Activated CD4-positive, alpha-beta T cell treated with anti-CD3 and anti-CD28 coated beads, Interleukin-2, Interleukin-6, amounts not matched to agents 100 ng/mL and 50 ng/mL, durations not matched to agents 16 hours and 8 hours (primary cell): ENCODE measurements around the gene SUOX.
"Not testable (repeated sequence)": the region's sequence is repeated elsewhere in the genome, so short reads cannot be mapped to it uniquely, and the experiment has no call there.

Experiments used
- DNase-seq: peaks from one replicate; pipeline ENCODE4 v3.0.0-alpha.2; 2020

SUOX gene

DNA sequence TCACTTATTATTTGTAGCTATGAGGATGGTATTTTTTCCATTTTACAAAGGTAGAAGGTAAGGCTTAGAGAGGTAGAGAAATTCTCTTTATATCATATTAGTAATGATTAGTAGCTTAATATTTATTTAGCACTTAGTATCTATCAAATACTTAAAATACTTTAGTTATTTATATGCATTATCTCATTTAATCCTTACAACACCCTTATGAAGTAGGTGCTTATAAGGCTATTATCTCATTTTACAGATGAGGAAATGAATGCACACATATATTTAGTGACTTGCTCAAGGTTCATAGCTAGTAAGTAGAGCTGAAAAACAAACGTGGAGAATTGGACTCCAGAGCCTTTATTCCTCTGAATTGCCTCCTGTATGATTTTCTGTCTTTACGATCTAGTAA is 12.2 kb upstream of the SUOX start:
- DNase-seq: no peak

DNA sequence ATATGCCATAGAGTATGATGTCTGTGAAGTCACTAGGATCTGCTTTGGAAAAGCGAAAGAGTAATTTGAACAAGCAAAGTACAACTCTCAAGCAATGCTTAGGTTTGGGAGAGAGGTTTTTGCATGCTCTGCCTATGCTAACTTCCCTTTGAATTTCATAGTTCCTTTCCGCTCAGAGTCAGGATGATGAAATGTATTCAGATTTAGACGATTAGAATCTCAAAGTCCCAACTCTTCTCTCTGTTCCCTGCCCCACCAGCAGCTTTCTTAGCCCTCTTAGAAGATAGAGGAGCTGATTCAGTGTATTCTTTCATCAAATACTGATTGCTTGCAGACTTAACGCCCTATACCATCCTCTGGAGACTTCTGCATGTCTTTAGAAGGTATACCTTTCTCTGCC is 11.7 kb upstream of the SUOX start:
- no peak for DNase-seq

DNA sequence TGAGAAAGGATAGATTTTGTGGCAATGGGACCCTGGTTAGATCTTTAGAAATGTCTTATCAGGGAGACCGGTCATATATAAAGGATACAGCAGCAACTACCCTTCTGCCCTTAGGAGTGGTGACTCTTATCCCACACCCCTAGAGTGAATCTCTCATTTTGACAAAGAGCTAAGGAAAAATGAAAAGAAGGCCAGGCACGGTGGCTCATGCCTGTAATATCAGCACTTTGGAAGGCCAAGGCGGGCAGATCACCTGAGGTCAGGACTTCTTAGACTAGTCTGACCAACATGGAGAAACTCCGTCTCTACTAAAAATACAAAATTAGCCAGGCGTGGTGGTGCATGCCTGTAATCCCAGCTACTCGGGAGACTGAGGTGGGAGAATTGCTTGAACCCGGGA is 11.1 kb upstream of the SUOX start:
- DNase-seq: not testable (repeated sequence)

DNA sequence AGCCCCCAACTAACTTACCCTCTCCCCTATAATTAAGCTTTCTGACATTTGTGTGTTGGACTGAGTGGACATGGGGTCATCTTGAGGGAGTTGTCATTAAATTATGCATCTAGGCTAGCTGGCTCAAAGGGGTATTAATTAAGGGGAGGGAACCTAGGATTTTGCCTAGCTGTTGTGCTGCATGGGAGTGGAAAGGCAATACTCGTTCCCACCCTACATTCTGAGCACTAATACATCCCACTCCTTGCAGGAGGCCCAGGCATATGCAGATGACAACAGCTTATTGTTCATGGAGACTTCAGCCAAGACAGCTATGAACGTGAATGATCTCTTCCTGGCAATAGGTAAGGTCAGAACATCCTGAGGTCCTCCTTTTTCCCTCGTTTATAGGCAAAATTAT is 6.0 kb upstream of the SUOX start:
- no peak for DNase-seq

DNA sequence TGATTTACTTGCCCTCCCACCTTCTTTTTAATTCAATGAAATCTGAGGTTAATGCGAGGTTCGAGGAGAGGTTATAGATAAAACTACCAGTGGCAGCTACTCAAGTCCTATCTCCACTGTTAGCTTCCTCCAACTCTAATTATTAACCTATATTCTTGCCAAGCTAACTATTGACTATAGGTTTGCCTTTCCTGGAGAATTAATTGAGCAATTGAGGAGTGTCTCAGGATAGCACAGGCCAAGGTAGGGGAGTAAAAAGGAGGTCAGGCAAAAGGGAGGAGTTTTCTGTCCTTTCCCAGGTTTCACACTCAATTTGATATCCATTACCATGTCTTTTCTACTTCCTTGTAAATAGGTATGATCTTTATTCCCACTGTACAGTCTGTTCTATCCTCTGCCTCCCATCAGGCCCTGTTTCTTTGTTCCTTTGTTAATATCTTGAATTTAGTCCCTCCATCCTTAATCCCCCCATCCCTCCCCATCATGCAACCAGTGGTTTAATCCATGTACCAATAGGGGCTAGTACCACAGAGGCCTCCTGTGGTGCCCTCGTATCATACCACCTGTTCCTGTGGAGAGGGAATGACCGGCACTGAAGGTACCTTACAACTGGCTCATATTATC is 3.7 kb upstream of the SUOX start:
- DNase-seq: no peak

DNA sequence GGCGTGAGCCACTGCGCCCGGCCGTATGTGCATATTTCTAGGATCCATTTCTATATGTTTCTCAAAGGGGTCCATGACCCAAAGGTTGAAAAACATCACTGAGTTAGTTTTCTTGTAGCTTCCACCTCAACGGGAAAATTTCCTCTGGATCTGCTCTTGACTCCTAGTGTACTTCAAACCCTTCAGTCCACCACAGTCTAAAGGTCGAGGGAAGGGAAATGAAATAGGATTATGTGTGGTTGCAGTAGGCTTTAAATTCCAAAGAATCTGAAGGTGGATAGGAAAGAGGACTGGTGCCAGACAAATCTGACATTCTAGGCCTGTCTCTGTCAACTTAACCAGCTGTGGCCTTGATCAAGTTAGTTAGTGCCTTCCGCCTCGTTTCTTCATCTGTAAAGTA is 1.7 kb upstream of the SUOX start:
- DNase-seq: no peak

DNA sequence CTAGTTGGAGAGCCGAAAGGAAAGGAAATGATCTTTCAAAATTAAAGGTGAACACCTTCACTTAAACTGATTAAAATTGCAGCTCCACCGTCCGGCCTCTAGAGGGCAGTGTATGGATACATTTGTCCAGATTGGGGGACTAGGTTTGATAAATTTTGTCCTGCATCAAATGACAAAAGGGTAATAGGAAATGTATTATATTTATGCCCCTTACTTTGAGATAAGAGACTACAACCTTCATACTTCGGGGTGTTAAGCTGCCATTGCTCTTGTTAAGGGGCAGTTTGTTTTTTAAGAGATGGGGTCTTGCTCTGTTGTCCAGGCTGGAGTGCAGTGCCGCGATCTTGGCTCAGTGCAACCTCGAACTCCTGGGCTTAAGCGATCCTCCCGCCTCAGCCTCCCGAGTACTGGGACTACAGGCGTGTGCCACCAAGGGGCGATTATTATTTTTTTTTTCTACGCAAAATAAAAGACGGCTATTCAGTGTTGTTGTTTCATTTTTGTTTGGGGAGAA is 818 bp upstream of the SUOX start:
- DNase-seq: peak; percentile 81

DNA sequence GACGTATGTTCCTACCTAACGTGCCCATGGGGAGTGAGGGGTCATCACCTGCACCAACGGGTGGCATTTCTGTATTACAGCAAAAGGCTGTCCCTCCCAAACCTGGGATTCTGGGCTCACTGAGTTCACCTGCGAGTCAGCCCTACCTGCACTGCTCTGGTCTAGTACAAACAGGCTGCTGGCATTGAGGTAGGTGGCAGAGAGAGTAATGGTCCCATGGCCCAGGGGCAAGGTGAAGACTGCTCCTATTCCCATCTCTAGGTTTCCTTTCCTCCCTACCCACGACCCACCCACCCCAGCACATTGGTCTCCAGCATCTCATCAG is 421 bp downstream of the SUOX start:
- DNase-seq: no peak

DNA sequence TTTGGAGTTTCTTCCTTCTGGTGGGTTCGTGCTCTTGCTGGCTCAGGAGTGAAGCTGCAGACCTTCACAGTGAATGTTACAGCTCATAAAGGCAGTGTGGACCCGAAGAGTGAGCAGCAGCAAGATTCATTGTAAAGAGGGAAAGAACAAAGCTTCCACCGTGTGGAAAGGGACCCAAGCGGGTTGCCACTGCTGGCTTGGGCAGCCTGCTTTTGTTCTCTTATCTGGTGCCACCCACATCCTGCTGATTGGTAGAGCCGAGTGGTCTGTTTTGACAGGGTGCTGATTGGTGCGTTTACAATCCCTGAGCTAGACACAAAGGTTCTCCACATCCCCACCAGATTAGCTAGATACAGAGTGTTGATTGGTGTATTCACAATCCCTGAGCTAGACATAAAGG is 2.4 kb downstream of the SUOX start:
- DNase-seq: peak; percentile 32

DNA sequence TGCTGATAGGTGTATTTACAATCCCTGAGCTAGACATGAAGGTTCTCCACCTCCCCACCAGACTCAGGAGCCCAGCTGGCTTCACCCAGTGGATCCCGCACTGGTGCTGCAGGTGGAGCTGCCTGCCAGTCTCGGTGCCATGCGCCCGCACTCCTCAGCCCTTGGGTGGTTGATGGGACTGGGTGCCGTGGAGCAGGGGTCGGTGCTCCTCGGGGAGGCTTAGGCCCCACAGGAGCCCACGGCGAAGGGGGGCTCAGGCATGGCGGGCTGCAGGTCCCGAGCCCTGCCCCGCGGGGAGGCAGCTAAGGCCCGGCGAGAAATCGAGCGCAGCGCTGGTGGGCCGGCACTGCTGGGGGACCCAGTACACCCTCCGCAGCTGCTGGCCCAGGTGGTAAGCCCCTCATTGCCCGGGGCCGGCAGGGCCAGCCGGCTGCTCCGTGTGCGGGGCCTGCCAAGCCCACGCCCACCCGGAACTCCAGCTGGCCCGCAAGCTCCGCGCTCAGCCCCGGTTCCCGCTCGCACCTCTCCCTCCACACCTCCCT is 3.0 kb downstream of the SUOX start:
- DNase-seq: not testable (repeated sequence)

DNA sequence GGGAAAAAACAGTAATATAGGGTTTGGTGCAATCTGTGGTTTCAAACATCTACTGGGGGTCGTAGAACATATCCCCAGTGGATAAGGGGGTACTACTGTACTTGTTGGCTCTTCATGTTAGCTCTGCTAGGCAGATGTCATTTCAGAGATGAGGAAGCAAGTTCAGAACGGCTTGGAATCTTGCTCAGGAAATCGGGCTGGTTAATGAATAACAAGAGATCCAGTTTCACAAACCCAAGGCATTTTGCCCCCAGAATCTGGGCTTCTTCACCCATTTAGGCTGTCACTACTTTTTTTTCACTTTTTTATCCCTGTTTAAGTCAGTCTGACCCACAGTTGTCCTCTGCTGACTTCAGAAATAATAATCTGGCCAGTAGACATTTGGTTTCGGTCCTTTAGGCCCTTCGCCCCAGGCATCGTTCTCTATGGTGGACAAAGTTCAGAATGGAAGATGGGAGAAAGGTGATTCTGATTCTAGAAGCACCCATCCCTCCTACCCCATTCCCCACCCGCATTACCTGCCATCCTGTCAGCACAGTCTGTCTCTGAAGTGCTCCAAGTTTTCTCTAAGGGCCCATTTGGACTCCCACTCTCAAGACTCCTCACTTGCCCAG is 4.5 kb downstream of the SUOX start:
- DNase-seq: no peak

DNA sequence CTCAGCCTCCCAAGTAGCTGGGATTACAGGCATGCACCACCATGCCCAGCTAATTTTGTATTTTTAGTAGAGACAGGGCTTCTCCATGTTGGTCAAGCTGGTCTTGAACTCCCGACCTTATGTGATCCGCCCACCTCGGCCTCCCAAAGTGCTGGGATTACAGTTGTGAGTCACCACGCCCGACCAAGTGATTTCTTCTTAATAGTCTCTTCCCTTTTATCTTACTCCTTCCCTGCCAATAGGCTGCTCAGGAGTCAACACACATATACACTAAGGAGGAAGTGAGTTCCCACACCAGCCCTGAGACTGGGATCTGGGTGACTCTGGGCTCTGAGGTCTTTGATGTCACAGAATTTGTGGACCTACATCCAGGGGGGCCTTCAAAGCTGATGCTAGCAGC is 6.3 kb downstream of the SUOX start:
- DNase-seq: not testable (repeated sequence)

DNA sequence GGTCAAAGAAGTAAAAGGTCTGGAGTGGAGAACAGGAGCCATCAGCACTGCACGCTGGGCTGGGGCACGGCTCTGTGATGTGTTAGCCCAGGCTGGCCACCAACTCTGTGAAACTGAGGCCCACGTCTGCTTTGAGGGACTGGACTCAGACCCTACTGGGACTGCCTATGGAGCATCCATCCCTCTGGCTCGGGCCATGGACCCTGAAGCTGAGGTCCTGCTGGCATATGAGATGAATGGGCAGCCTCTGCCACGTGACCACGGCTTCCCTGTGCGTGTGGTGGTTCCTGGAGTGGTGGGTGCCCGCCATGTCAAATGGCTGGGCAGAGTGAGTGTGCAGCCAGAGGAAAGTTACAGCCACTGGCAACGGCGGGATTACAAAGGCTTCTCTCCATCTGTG is 7.1 kb downstream of the SUOX start:
- DNase-seq: no peak

DNA sequence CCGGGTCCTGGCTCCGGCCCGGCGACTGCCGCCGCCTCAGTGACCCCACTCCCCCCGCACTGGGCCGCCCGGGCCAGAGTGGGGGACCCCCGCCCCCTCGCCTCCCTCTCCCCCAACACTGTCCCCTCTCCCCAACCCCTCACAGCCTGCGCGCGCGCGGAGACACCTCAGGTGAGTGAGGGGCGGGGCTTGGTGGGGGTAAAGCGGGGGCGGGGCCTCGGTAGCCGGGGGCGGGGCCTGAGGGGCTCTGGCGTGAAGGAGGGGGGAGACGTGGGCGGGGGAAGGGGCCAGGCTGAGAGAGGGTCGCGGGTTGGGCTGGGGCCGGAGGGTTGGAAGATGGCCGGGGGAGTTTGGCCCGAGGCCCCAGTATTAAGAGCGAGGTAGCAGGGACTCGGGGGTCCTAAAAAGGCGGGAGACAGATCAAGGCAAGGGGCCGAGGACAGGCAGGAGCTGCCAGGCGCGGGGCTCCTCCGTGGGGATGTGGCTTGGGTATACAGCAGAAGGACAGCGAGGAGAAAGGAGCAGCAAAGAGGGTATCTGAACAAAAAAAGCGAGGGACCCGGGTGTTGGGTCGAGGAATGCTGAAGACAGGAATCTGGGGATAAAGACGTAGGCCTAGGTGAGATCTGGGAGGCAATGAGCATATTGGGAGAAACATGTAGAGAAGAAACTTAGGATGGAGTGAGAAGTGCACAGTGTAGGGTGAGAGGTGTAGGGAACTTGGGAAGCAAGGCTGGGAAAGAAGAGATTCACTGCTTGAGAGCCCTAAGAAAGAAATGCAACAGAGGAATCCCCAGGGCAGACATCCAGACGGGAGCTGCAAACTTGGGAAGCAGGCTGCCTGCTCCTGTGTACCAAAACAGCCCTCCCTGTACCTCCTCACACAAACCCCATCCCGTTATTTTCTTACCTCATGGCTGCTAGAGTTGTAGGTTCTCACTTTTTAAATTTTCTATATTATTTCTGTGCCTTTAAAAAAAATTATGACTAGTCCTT is 10.8 kb downstream of the SUOX start:
- DNase-seq: peak; percentile 66

DNA sequence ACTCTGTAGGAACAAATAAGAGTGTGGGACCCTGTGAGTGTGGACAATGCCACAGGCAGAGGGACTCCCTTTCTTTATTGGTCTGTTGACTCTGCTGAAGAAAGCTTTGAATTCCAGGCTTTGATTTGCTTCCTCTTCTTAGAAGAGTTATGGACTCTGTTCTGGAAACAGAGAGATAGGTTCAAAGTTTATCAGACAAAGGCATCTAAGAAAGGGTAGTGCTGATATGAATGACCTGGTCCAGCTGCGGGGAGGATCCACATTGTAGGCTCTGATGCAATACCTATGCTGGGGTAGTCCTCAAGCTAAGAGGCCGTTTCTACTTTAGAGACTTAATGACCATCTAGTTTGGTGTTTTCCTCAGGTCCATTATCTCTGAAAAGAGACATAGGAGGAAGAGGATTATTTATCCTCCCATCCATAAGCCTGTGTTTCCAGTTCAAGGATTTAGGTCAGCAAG is 13.1 kb downstream of the SUOX start:
- no peak for DNase-seq

DNA sequence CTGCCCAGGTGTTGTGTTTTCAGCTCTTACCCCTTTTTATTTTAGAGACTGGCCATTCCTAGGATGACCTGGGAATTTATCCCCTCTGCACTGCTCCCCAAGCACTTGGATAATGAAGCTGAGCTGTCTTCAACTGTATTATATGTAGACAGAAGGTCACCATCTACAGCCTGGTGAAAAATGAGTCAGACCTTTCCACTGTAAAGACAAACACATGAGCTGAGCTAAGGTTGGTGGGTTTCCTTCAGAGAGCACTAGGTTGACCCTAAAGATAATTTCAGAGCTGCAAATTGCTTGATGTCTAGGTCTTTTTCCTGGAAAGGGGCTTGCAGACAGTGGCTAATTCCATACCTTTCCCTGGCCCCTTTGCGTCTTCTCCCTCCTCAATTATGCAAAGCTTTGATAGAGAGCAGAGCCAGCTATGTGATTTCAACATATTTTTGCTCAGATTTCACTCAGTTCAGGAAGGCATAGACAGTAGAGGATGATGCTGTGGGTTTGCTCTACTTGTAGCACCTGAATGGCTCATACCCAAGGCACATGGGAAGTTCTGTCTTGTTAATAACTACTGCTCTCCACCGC is 14.5 kb downstream of the SUOX start:
- no peak for DNase-seq

DNA sequence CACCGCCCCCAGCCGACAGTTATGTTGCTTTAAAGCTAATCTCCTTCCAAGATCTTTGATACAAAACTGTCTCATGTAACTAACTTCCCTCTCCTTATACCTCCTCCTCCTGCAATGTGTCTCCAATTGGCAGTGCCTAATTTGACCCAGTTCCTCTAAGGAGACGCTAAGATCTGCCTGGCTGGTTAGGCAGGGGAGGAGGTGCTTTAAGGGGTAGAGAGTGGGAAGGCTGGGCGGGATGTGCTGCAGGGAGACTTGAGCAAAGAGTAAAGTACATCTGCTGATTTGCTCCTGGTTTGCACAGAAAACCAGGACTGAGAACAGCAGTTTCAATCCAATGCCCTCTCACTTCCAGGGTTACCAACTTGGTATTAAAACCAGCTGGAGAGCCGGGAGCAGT is 16.4 kb downstream of the SUOX start:
- DNase-seq: no peak

DNA sequence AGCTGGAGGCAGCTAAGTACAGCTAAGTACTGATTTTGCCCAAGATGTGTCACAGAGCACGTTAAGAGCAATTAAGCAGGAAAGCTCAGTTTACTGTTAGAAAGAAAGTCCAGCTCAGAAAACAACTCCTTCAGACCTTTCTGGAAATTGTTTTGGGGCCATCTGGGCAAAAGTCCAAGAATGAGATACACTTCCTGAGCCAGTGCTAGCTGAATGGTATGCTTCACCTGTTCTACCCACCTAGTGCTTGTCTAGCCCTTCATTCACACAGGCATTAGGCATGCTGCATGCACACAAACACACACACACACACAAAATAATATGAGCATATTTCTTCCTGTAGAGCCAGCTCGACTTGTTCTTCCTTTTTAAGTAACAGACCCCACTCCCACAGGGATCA is 17.1 kb downstream of the SUOX start:
- no peak for DNase-seq

DNA sequence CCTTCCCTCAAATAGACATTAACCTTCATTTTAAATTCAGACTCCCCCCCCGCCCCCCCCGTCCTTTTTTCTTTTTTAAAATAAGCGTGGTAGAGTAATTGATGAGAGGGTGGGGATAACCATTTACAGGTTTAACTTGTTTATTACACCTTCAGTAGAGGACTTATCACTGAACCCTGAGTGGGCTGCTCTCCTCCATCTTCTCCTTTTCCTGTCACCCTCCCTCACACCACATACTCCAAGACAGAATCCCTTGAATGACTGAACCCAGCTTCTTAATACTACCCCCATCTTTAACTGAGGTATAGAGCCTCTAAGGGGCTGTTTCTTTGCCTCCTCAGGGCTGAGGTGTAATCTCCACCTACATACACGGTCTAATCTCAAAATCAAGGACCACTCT is 20.1 kb downstream of the SUOX start:
- no peak for DNase-seq

DNA sequence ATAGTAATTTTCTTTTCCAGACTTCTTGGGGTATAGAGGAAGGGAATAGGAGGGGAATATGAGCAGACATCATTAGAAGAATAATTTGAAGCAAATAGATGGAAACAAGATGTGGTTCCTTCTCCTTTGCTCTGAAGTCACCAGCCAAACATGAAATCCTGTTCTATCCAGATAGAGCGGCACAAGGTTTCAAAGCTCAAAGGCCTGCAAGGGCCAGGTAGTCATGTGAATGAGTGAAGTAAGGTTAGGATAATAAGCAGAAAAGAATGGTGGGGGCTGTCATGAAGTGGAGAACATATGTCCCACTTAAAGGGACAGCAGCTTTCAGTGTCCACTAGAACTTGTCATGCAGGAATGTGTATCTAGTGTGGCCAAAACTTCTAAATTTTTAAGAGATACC is 21.3 kb downstream of the SUOX start:
- DNase-seq: no peak

DNA sequence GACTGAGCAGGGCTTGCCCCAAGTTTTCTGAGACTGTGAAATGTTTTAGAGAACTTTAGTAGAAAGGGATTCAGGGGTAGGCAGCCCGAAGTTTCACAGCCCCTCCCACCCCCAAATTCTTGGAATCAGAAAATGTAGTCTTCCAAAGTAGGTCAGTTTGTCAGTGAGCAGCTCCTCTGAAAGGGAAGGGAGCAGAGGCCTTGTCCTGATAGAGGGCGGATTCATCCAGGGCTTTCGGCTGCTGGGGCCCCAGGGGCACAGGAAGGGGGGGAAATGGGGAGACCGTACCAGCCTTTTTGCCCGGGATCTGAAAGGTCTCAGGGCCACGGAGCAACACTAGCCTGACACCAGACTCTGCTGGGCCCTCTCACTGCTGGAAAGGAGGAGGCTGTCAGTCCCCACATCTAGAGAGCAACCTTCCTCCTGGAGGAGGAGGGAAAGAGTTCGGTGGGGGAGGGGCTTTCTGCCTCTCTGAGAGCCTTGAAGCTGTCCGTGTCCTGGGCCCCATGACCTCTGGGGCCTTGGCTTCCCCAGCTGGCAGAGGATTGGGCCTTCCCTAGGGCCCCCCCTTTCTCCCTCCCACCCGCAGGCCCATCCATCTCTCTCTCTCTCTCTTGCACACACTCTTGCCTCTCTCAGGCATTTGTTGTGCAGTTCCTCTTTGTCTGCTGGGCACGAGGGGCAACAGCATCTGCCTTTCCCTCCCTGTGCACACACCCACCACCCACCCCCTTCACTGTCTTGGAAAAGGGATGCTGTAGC is 23.5 kb downstream of the SUOX start, which contains the start of gene IKZF4:
IKZF4 (plus strand) TSS at position 621 of the 762 bp plus-strand sequence. CDS start 451 bp downstream, outside the sequence.
- peak; percentile 22 for DNase-seq

DNA sequence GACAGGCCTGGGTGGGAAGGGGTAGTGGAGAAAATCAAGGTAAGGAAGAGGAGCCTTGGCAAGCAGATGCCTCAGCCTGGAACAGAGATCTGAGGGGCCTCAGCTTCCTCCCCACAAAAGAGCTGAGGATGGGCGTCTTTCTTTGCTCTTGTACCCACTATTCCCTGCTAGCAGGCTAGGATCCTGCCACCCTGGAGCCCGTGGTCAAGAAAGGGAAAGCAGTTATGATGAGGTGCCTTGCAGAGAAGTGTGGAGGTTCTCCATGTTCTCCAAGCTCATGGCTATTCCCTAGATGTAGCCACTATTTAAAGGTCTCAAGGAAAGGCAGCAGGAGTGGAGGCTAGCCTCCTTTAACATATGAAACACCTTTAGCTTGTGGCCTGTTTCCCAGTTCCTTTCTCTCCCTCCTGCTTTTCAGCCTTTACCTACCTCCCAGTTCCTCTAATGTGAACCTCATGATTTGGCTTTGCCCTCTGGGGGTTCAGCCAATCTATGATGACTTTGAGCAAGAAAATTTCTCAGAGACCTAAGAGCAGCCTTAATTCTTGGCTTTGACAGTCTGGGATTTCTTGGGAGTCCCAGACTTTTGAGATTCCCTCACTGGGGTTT is 24.9 kb downstream of the SUOX start:
- DNase-seq: no peak
